ENCODE results near the gene ARRDC3.
"Not testable (repeated sequence)": the region's sequence is repeated elsewhere in the genome, so short reads cannot be mapped to it uniquely, and the experiment has no call there.

The ARRDC3 gene

GRCh38 chr5:91361055-91361701 is 21.9 kb downstream of the ARRDC3 start:
- H3K9me3 Mint-ChIP-seq = peaks cover 4% of the 10 kb centered on the region
- TF ChIP-seq CTCF (IDR thresholded peaks at IDR 0.05; ENCODE audit: unreplicated experiment in 3 of 3) = no peak
- peak overlapping the region in 1 of 3 experiments; percentile 44 for H3K27ac Mint-ChIP-seq
- H3K4me1 Mint-ChIP-seq = peaks cover 7% of the 10 kb centered on the region
- no peak overlapping the region for H3K4me3 Mint-ChIP-seq
- peaks cover 7% of the 10 kb centered on the region for H3K36me3 Mint-ChIP-seq (ENCODE audit: low read depth)
- no peaks in the 10 kb centered on the region for H3K27me3 Mint-ChIP-seq (ENCODE audit: low read depth)

- TF ChIP-seq CTCF (IDR thresholded peaks at IDR 0.05; ENCODE audit: unreplicated experiment in 3 of 3) = no peak
- Mint-ChIP-seq H3K27me3 (ENCODE audit: low read depth) (no peaks in the 10 kb centered on the region), H3K4me1 (peaks cover 7% of the 10 kb centered on the region), H3K36me3 (ENCODE audit: low read depth) (peaks cover 3% of the 10 kb centered on the region), H3K4me3 (no peak overlapping the region), H3K9me3 (peaks cover 4% of the 10 kb centered on the region), H3K27ac (no peak overlapping the region)
Measured at GRCh38 chr5:91359962-91360609, 23.0 kb downstream of the ARRDC3 start.

DNA sequence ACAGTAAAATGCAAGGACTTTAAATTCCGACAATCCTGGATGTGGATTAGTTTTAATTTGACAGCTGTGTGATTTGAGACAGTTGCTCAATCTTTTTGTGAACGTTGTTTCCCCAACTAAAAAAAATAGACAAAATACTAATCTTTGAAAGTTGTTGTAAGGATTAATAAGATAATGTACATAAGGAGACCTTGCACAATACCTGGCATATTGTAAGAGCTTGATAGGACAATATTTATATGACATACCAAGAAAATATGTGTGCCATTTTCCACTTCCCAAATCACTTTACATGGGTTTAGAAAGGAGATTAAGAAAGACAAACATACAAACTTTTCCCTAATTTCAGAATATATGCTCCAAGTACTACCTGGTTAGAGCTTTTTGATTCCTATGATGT is 25.3 kb downstream of the ARRDC3 start:
- TF ChIP-seq CTCF (IDR thresholded peaks at IDR 0.05; ENCODE audit: unreplicated experiment in 3 of 3) = no peak
- Mint-ChIP-seq H3K4me1 (peaks cover 14% of the 10 kb centered on the region), H3K27ac (peak overlapping the region in 1 of 3 experiments; percentile 75), H3K9me3 (peaks cover 4% of the 10 kb centered on the region), H3K27me3 (ENCODE audit: low read depth) (no peaks in the 10 kb centered on the region), H3K4me3 (no peak overlapping the region), H3K36me3 (ENCODE audit: low read depth) (peaks cover 3% of the 10 kb centered on the region)

DNA sequence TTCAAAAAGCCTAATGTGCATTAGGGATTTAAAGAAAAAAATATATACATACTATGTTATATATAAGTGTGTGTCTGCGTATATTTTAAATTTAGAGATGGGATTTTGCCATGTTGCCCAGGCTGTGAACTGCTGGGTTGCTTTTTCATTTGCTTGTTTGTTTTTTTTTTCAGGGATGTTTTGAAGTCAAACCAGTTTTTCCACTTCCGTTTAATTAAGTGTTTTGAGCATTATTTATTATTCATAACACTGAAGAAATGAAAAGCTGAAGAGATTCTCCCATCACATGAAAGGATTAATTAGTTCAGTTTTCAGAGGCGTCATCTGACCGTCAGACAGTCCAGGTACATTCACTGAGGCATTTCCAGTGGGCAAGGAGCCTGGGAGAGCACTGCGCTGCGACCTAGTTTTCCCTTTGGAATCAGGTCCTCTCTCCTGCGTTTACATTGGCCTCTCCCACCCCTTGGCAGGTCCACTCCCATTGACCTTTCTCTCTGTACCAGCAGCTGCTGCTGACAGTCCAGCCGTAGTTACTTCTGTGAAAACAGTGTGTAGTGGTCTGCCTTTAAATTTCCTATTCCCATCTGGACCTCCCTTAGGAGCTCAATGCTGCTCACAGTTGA is 26.0 kb downstream of the ARRDC3 start:
- H3K9me3 Mint-ChIP-seq = peaks cover 4% of the 10 kb centered on the region
- peaks cover 3% of the 10 kb centered on the region for H3K36me3 Mint-ChIP-seq (ENCODE audit: low read depth)
- H3K27me3 Mint-ChIP-seq (ENCODE audit: low read depth) = no peaks in the 10 kb centered on the region
- peaks cover 17% of the 10 kb centered on the region for H3K4me1 Mint-ChIP-seq
- TF ChIP-seq CTCF (IDR thresholded peaks at IDR 0.05; ENCODE audit: unreplicated experiment in 3 of 3) = no peak
- no peak overlapping the region for H3K4me3 Mint-ChIP-seq
- H3K27ac Mint-ChIP-seq = peak overlapping the region in 2 of 3 experiments; percentile 4 to 75

DNA sequence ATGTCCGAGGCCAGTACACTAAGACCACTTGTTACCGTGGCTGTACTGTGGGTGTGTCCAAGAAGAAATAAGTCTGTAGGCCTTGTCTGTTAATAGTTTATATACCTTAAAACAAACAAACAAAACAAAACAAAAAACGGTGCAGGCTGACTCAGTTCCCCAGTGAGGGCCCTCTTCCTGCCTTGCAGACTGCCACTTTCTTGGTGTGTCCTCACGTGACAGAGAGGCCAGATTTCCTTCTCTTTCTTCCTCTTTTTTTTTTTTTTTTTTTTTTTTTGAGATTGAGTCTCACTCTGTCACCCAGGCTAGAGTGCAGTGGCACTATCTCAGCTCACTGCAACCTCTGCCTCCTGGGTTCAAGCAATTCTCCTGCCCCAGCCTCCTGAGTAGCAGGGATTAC is 28.2 kb downstream of the ARRDC3 start:
- not testable (repeated sequence) for H3K27me3 Mint-ChIP-seq (ENCODE audit: low read depth); H3K4me3 Mint-ChIP-seq
- H3K4me1 Mint-ChIP-seq = peaks cover 17% of the 10 kb centered on the region

DNA sequence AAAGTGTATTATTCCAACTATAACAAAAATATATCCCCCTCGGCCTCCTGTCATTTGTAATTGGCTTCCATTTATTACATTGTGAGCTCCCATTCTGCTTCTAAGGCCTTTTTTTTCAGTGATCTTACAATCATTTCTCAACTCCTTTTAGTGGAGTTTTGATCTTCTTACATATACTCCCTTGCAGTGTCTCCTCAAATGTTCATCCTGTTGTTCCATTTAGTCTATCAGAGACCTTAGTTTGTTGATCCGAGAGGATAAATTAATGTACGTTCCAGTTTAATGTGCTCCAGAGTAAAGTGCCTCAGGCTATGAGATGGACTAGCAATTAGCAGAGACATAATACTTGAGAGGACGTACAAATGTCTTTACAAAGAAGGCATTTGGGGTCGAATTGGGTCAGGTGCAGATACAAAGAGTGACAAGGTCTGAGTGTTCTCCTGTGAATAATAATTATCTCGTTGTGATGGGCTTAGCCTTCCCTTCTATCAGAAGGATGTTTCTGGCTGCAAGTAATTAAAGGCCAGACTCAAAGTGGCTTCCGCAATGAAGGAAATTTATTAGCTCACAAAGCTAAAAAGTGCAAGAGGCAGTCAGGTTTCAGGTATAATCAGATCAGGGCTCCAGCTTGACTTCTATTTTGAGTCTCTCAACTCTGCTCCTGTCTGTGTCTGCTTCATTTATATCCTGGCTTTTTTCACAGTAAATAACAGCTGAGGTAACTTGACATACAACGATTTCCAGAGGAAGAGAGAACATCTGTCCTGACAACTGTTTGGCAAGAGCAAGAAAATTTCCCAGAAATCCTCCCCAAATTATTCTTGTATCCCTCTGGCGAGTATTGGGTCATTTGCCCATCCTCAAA is 30.1 kb downstream of the ARRDC3 start:
- Mint-ChIP-seq H3K27ac (no peak overlapping the region), H3K9me3 (peaks cover 3% of the 10 kb centered on the region), H3K4me3 (no peak overlapping the region), H3K27me3 (ENCODE audit: low read depth) (no peaks in the 10 kb centered on the region), H3K36me3 (ENCODE audit: low read depth) (no peaks in the 10 kb centered on the region), H3K4me1 (peaks cover 17% of the 10 kb centered on the region)
- no peak for TF ChIP-seq CTCF (IDR thresholded peaks at IDR 0.05; ENCODE audit: unreplicated experiment in 3 of 3)

More for the DNA sequence above, 28.2 kb downstream of the ARRDC3 start:
- H3K27ac Mint-ChIP-seq; H3K9me3 Mint-ChIP-seq; H3K36me3 Mint-ChIP-seq (ENCODE audit: low read depth): not testable (repeated sequence)
